GM12878 (cell line): ENCODE data around the gene RPS19BP1. TPM values are rescaled to one million over a fixed set of nuclear protein-coding genes. Genes with fewer than 3 reads are reported as not detected.

Experiments used
- ATAC-seq: fragments of 200-7000 bp; cut with Tn5 transposase; 3 replicates; pipeline ENCODE4 v1.9.1; 2020; ENCODE audit warnings: mild to moderate bottlenecking, moderate library complexity
- BruUV-seq: library from RNA; stranded (reverse); fragments of 400-500 nt; replicated peaks from 2 replicates; lab custom pipeline; 2021; lab: Mats Ljungman, UMichigan
- CTCF ChIA-PET: fragments of 300-600 bp; sonication (Branson Sonifier 250); formaldehyde crosslinking; extraction: SDS; loops from one replicate; lab custom pipeline; 2021; ENCODE audit warnings: inconsistent platforms; lab: Yijun Ruan, JAX
- POLR2A ChIA-PET: fragments of 350-600 bp; formaldehyde crosslinking; extraction: SDS; loops from one replicate; lab custom pipeline; 2021; ENCODE audit warnings: inconsistent platforms; lab: Charles Lee
- RAD21 ChIA-PET: fragments of 300-600 bp; sonication (Branson Sonifier 250); formaldehyde crosslinking; loops from one replicate; lab custom pipeline; 2023; ENCODE audit warnings: antibody characterized with exemption; ENCODE audit not compliant: unreplicated experiment; lab: Charles Lee
- SMC1A ChIA-PET: fragments of 300-600 bp; sonication (Branson Sonifier 250); formaldehyde crosslinking; loops from one replicate; lab custom pipeline; 2023; ENCODE audit not compliant: unreplicated experiment, uncharacterized antibody; lab: Charles Lee
- DNase-seq: peaks from one replicate; pipeline ENCODE4 v3.0.0-alpha.2; 2011; ENCODE audit warnings: low read depth, low spot score
- FAIRE-seq: peaks from 3 replicates; lab custom pipeline; 2011; peaks lifted over from hg19 to GRCh38; lab: Jason Lieb, UNC
- H2AFZ ChIP-seq: 2 replicates; pipeline ENCODE4 v1.6.0; 2011; ENCODE audit warnings: low read depth, low read length, control low read depth; ENCODE audit not compliant: control insufficient read depth
- H3K27ac ChIP-seq: 2 replicates; pipeline ENCODE4 v1.5.1; 2011; ENCODE audit warnings: control low read depth; ENCODE audit not compliant: control insufficient read depth, insufficient read depth
- H3K27me3 ChIP-seq, 2 experiments: replicated peaks in 1 of 2; 2 replicates each; pipeline versions ENCODE4 v1.6.0 to v1.6.1; 2011; ENCODE audit warnings: low read length in 1 of 2; ENCODE audit not compliant: control insufficient read depth in 2 of 2, insufficient read depth in 2 of 2
- H3K36me3 ChIP-seq, 2 experiments: 2 replicates each; pipeline ENCODE4 v1.5.1; 2011; ENCODE audit warnings: low read length in 1 of 2; ENCODE audit not compliant: control insufficient read depth in 2 of 2, insufficient read depth in 2 of 2
- H3K4me1 ChIP-seq: 2 replicates; pipeline ENCODE4 v1.6.1; 2011; ENCODE audit warnings: mild to moderate bottlenecking, low read length, moderate library complexity, mixed read lengths; ENCODE audit not compliant: control insufficient read depth, insufficient read depth
- H3K4me2 ChIP-seq: 2 replicates; pipeline ENCODE4 v1.6.0; 2011; ENCODE audit warnings: control low read depth; ENCODE audit not compliant: control insufficient read depth, insufficient read depth
- H3K4me3 ChIP-seq: fragments of 200-600 bp; sonication (generic); 2 replicates; pipeline ENCODE4 v1.5.1; 2016
- H3K79me2 ChIP-seq: 2 replicates; pipeline ENCODE4 v1.6.0; 2011; ENCODE audit warnings: low read length; ENCODE audit not compliant: control insufficient read depth, insufficient read depth
- H3K9ac ChIP-seq: 2 replicates; pipeline ENCODE4 v1.8.0; 2011; ENCODE audit warnings: low read length, control low read depth, mixed read lengths; ENCODE audit not compliant: control insufficient read depth, insufficient read depth
- H3K9me3 ChIP-seq: replicated peaks from 3 replicates; pipeline ENCODE4 v1.5.1; 2011; ENCODE audit warnings: mild to moderate bottlenecking, low read length; ENCODE audit not compliant: control insufficient read depth, insufficient read depth
- H4K20me1 ChIP-seq: 2 replicates; pipeline ENCODE4 v1.6.0; 2011; ENCODE audit not compliant: control insufficient read depth, insufficient read depth
- ATF2 ChIP-seq: IDR thresholded peaks from 2 replicates; pipeline ENCODE4 v1.6.1; 2012; ENCODE audit warnings: low read length, inconsistent platforms
- BACH1 ChIP-seq: fragments of 450-650 bp; IDR thresholded peaks from 2 replicates; pipeline ENCODE4 v1.6.1; 2017; ENCODE audit warnings: mild to moderate bottlenecking, borderline replicate concordance
- BCLAF1 ChIP-seq: fragments of 450-650 bp; IDR thresholded peaks from 2 replicates; pipeline ENCODE4 v1.6.1; 2017; ENCODE audit warnings: antibody characterized with exemption, mild to moderate bottlenecking, moderate library complexity
- BRCA1 ChIP-seq: IDR thresholded peaks from 2 replicates; pipeline ENCODE4 v1.6.1; 2011; ENCODE audit warnings: low read depth, low read length, improper control_type of control experiment
- CREM ChIP-seq: IDR thresholded peaks from 2 replicates; pipeline ENCODE4 v1.6.1; 2014; ENCODE audit warnings: antibody characterized with exemption, low read depth
- DPF2 ChIP-seq: fragments of 450-650 bp; IDR thresholded peaks from 2 replicates; pipeline ENCODE4 v1.6.1; 2017; ENCODE audit warnings: mild to moderate bottlenecking
- ELK1 ChIP-seq: IDR thresholded peaks from 2 replicates; pipeline ENCODE4 v1.6.1; 2012; ENCODE audit warnings: low read depth, low read length, improper control_type of control experiment
- ESRRA ChIP-seq: IDR thresholded peaks from 2 replicates; pipeline ENCODE4 v1.6.1; 2012; ENCODE audit warnings: mild to moderate bottlenecking, low read length, improper control_type of control experiment
- HCFC1 ChIP-seq: fragments of 150-350 bp; IDR thresholded peaks from 2 replicates; pipeline ENCODE4 v1.6.1; 2014; ENCODE audit warnings: low read length
- KDM1A ChIP-seq: fragments of 200-600 bp; sonication (generic); IDR thresholded peaks from 2 replicates; pipeline ENCODE4 v1.6.1; 2016; ENCODE audit warnings: borderline replicate concordance
- KLF5 ChIP-seq: fragments of 450-650 bp; IDR thresholded peaks from 2 replicates; pipeline ENCODE4 v1.6.1; 2014; ENCODE audit warnings: mild to moderate bottlenecking; ENCODE audit not compliant: partially characterized antibody
- PML ChIP-seq: IDR thresholded peaks from 2 replicates; pipeline ENCODE4 v1.6.1; 2012; ENCODE audit warnings: low read length, inconsistent platforms
- SMAD5 ChIP-seq: IDR thresholded peaks from 2 replicates; pipeline ENCODE4 v1.6.1; 2016; ENCODE audit warnings: antibody characterized with exemption, low read depth
- SUZ12 ChIP-seq: fragments of 200-600 bp; sonication (generic); IDR thresholded peaks from one replicate; pipeline ENCODE4 v1.6.1; 2018; ENCODE audit warnings: antibody characterized with exemption, mild to moderate bottlenecking; ENCODE audit not compliant: unreplicated experiment
- WGBS: methylation state at CpG from one replicate; pipeline ENCODE4 v1.1.6; 2016; ENCODE audit warnings: low lambda C conversion rate; ENCODE audit not compliant: insufficient replicate concordance, insufficient coverage; ENCODE audit errors: missing lambda C conversion rate; 5-methylcytosine and 5-hydroxymethylcytosine counted together
- in situ Hi-C: fragments of 300-500 bp; cut with MboI; formaldehyde crosslinking; loops from 9 replicates; pipeline ENCODE4 v1.14.3; 2018; ENCODE audit warnings: mixed read lengths
- intact Hi-C: fragments of 100-400 bp; cut with micrococcal nuclease; formaldehyde crosslinking; loops from one replicate; pipeline ENCODE4 v1.14.2; 2022; ENCODE audit not compliant: unreplicated experiment
- polyA plus RNA-seq, 11 experiments: library from polyadenylated mRNA; depleted of rRNA in 4 of 11; unstranded in 6 of 11; stranded (reverse) in 5 of 11; fragments of >200 nt; fragmentation: Nextera tagmentation in 4 of 11; fragmentation: Illumina TruSeq in 1 of 11; extraction: Ambion mirVana in 4 of 11; extraction: Trizol in 1 of 11; gene quantifications; 1 replicate in 1 of 11; 2 replicates in 10 of 11; pipeline versions ENCODE4 v1.2.1 to v1.2.3, GENCODE V29; 2011 to 2016; ENCODE audit warnings: inconsistent platforms in 2 of 11, missing spikeins in 2 of 11, low read depth in 1 of 11
- total RNA-seq, 4 experiments: library from RNA; depleted of rRNA in 3 of 4; stranded (reverse); fragments of >200 nt in 3 of 4; fragmentation: Illumina TruSeq in 1 of 4; extraction: Trizol in 1 of 4; gene quantifications; 2 replicates each; pipeline versions ENCODE4 v1.2.1 to v1.2.3, GENCODE V29; 2013 to 2021
- TF ChIP-seq, protein P1 (sequence below): fragments of 150-350 bp; IDR thresholded peaks from 2 replicates; pipeline ENCODE4 v1.6.1; 2014; ENCODE audit warnings: mild to moderate bottlenecking, low read depth, low read length

RPS19BP1 gene
- total and polyA plus RNA-seq, 10 of the 15 experiments (the other 5 are each of a cell fraction or from before 2014, with no cell fraction given): 2.7 to 206 (median 78.6) TPM

DNA sequence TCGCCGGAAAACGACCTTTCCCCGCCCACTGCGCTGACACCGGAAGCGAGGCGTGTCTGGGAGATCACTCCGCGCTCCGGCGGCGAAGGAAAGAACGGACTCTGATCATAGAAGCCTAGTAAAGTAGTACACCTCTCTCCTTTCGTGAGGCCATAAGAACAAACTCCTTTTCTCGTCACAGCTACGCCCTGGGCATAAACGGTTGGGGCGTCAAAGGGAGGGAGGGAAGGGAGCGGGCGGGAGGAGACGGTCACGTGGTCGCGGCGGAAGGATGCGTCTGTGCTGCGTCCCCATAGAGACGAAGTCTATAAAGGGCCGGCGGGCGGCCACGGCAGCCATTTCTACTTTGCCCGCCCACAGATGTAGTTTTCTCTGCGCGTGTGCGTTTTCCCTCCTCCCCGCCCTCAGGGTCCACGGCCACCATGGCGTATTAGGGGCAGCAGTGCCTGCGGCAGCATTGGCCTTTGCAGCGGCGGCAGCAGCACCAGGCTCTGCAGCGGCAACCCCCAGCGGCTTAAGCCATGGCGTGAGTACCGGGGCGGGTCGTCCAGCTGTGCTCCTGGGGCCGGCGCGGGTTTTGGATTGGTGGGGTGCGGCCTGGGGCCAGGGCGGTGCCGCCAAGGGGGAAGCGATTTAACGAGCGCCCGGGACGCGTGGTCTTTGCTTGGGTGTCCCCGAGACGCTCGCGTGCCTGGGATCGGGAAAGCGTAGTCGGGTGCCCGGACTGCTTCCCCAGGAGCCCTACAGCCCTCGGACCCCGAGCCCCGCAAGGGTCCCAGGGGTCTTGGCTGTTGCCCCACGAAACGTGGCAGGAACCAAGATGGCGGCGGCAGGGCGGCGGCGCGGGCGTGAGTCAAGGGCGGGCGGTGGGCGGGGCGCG, 12.1 kb downstream of the RPS19BP1 start, which contains the start of gene ATF4:
TSS of gene ATF4 (plus strand) at position 337 of the 880 bp plus-strand sequence. CDS start 884 bp downstream, outside the sequence.
- ChIA-PET POLR2A (interaction anchor here (0.5 to 1.2 kb wide), 17 partner anchors 8 to 1879 kb away, joined by 3 to 32 read pairs (median 4); partner anchors contain the start of genes MIEF1, RPL3, RPS19BP1 and TAB1), RAD21 (interaction anchor here (0.6 to 1.6 kb wide), 19 partner anchors 9 to 524 kb away, joined by 3 to 44 read pairs (median 5); partner anchors contain the start of genes MIEF1, RPL3 and TAB1), SMC1A (interaction anchor here (0.6 to 1.3 kb wide), 12 partner anchors 9 to 505 kb away, joined by 3 to 11 read pairs (median 3); partner anchors contain the start of genes MIEF1 and RPL3), CTCF (interaction anchor here (0.6 to 17.8 kb wide), 22 partner anchors 9 to 774 kb away, joined by 3 to 372 read pairs (median 4); partner anchors contain the start of genes MIEF1, RPL3, RPS19BP1 and TAB1)
- Histone ChIP-seq H3K4me2 (peak within 1 kb of the TSS; percentile 97), H3K36me3 (peaks cover 23 to 26% of the 10 kb centered on the region in 2 experiments; a peak in 3 of 4 replicates), H4K20me1 (peaks cover 29% of the 10 kb centered on the region), H3K79me2 (peaks cover 60% of the 10 kb centered on the region), H3K4me1 (peaks cover 23% of the 10 kb centered on the region), H3K27ac (peak within 1 kb of the TSS; percentile 96), H3K9ac (peak within 1 kb of the TSS; percentile 99), H3K9me3 (no peaks in the 10 kb centered on the region), H3K4me3 (peak within 1 kb of the TSS; percentile 97), H3K27me3 (no peaks in the 10 kb centered on the region), H2AFZ (peak within 1 kb of the TSS; percentile 98)
- DNase-seq (no peak), FAIRE-seq (peak; percentile 92), ATAC-seq (peak; percentile 62)
- intact Hi-C loops (loop anchor here (2.0 to 5.0 kb wide), 2 partner anchors 18 to 73 kb away; partner anchors contain the start of gene MIEF1), in situ Hi-C loops (loop anchor here (25.0 kb wide), 1 partner anchor 358 kb away; the partner anchor contains the start of gene CBX7)
- WGBS: under 1% methylated on average over 76 of the region's 86 CpGs
- no TSS peak for BruUV-seq
- TF ChIP-seq HCFC1 (peak; percentile 48), CREM (peak; percentile 85), BRCA1 (no peak), SMAD5 (peak; percentile 99), KDM1A (no peak), ESRRA (0 out of 2 replicates have a peak, but pooled peaks have one; percentile 19), ATF2 (no peak), BCLAF1 (no peak), KLF5 (peak; percentile 89), ELK1 (peak; percentile 83), SUZ12 (no peak), DPF2 (0 out of 2 replicates have a peak, but pooled peaks have one; percentile 72), PML (no peak), BACH1 (peak; percentile 93)
- TF ChIP-seq, protein P1, sequence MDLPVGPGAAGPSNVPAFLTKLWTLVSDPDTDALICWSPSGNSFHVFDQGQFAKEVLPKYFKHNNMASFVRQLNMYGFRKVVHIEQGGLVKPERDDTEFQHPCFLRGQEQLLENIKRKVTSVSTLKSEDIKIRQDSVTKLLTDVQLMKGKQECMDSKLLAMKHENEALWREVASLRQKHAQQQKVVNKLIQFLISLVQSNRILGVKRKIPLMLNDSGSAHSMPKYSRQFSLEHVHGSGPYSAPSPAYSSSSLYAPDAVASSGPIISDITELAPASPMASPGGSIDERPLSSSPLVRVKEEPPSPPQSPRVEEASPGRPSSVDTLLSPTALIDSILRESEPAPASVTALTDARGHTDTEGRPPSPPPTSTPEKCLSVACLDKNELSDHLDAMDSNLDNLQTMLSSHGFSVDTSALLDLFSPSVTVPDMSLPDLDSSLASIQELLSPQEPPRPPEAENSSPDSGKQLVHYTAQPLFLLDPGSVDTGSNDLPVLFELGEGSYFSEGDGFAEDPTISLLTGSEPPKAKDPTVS: no peak
